GM21367 (cell line): ENCODE results near the gene PCDHB9.
"Not testable (repeated sequence)": the region's sequence is repeated elsewhere in the genome, so short reads cannot be mapped to it uniquely, and the experiment has no call there.

ENCODE experiments used
- ATAC-seq: cut with Tn5 transposase; IDR thresholded peaks from one replicate; pipeline ENCODE4 v1.9.1; 2021; ENCODE audit not compliant: unreplicated experiment

The PCDHB9 gene

GRCh38 chr5:141184117-141184855 is 2.7 kb upstream of the PCDHB9 start:
- ATAC-seq, result not testable (repeated sequence)

GRCh38 chr5:141188682-141189081 is 1.7 kb downstream of the PCDHB9 start:
- not testable (repeated sequence) for ATAC-seq

GRCh38 chr5:141189131-141189530 is 2.2 kb downstream of the PCDHB9 start:
- not testable (repeated sequence) for ATAC-seq

- no peak for ATAC-seq
Measured at GRCh38 chr5:141192110-141192725, 5.3 kb downstream of the PCDHB9 start, which contains the start of gene PCDHB10. TSS of gene PCDHB10 (plus strand) at chr5:141192353. CDS start at chr5:141192553, 200 bp downstream.

- not testable (repeated sequence) for ATAC-seq
Measured at GRCh38 chr5:141194332-141194731, 7.4 kb downstream of the PCDHB9 start.

GRCh38 chr5:141196363-141196762 is 9.4 kb downstream of the PCDHB9 start:
- ATAC-seq, result no peak

GRCh38 chr5:141199359-141200235 is 12.6 kb downstream of the PCDHB9 start, which contains the start of gene PCDHB11:
TSS of gene PCDHB11 (plus strand) at chr5:141199627. CDS start at chr5:141199775, 148 bp downstream.
- ATAC-seq, result no peak

GRCh38 chr5:141201126-141201525 is 14.2 kb downstream of the PCDHB9 start:
- ATAC-seq, result not testable (repeated sequence)

GRCh38 chr5:141201646-141202045 is 14.7 kb downstream of the PCDHB9 start:
- ATAC-seq, result not testable (repeated sequence)

- ATAC-seq, result no peak
Measured at GRCh38 chr5:141208478-141208877, 21.5 kb downstream of the PCDHB9 start, which contains the start of gene PCDHB12. TSS of gene PCDHB12 (plus strand) at chr5:141208719. CDS start at chr5:141208908, 189 bp downstream.

- not testable (repeated sequence) for ATAC-seq
Measured at GRCh38 chr5:141210281-141210680, 23.3 kb downstream of the PCDHB9 start.

- ATAC-seq, result not testable (repeated sequence)
Measured at GRCh38 chr5:141210849-141211248, 23.9 kb downstream of the PCDHB9 start.

GRCh38 chr5:141213656-141214339 is 26.8 kb downstream of the PCDHB9 start, which contains the start of gene PCDHB13:
TSS of gene PCDHB13 (plus strand) at chr5:141213919. CDS start at chr5:141214124, 205 bp downstream.
- not testable (repeated sequence) for ATAC-seq

GRCh38 chr5:141214583-141214982 is 27.6 kb downstream of the PCDHB9 start:
- not testable (repeated sequence) for ATAC-seq

- ATAC-seq, result not testable (repeated sequence)
Measured at GRCh38 chr5:141215504-141215903, 28.5 kb downstream of the PCDHB9 start.

GRCh38 chr5:141216035-141216434 is 29.1 kb downstream of the PCDHB9 start:
- not testable (repeated sequence) for ATAC-seq

- no peak for ATAC-seq
Measured at GRCh38 chr5:141223112-141223783, 36.3 kb downstream of the PCDHB9 start, which contains the start of gene PCDHB14. TSS of gene PCDHB14 (plus strand) at chr5:141223343. CDS start at chr5:141223506, 163 bp downstream.

GRCh38 chr5:141224844-141225243 is 37.9 kb downstream of the PCDHB9 start:
- ATAC-seq, result not testable (repeated sequence)

GRCh38 chr5:141225421-141225820 is 38.5 kb downstream of the PCDHB9 start:
- ATAC-seq, result not testable (repeated sequence)
